DND-41 (cell line): ENCODE data around the gene FGF5.

ENCODE experiments used
- ATAC-seq: fragments of 200-7000 bp; cut with Tn5 transposase; 3 replicates; pipeline ENCODE4 v1.9.1; 2021; ENCODE audit warnings: low read depth; ENCODE audit not compliant: insufficient read depth
- DNase-seq: peaks from one replicate; pipeline ENCODE4 v3.0.0-alpha.2; 2020
- H2AFZ ChIP-seq: 2 replicates; pipeline ENCODE4 v1.6.0; 2012; ENCODE audit warnings: low read depth, low read length
- H3K27ac ChIP-seq: 2 replicates; pipeline ENCODE4 v1.5.1; 2012; ENCODE audit warnings: low read length, inconsistent platforms
- H3K27me3 ChIP-seq: fragments of 200-600 bp; sonication (generic); 2 replicates; pipeline ENCODE4 v1.6.0; 2012; ENCODE audit warnings: low read length, mild to moderate bottlenecking, inconsistent platforms; ENCODE audit not compliant: insufficient read depth, poor library complexity
- H3K36me3 ChIP-seq: 2 replicates; pipeline ENCODE4 v1.5.1; 2012; ENCODE audit warnings: low read length, inconsistent platforms; ENCODE audit not compliant: insufficient read depth
- H3K4me1 ChIP-seq: 2 replicates; pipeline ENCODE4 v1.5.1; 2012; ENCODE audit warnings: mild to moderate bottlenecking, low read length; ENCODE audit not compliant: insufficient read depth
- H3K4me2 ChIP-seq: 2 replicates; pipeline ENCODE4 v1.6.0; 2012; ENCODE audit warnings: mild to moderate bottlenecking, moderate library complexity, low read length, inconsistent platforms; ENCODE audit not compliant: insufficient read depth
- H3K4me3 ChIP-seq, 2 experiments: fragments of 200-600 bp in 1 of 2; shearing (Covaris generic) in 1 of 2; 2 replicates each; pipeline ENCODE4 v1.5.1; 2012 to 2016; ENCODE audit warnings: inconsistent platforms in 2 of 2, low read length in 2 of 2, mild to moderate bottlenecking in 2 of 2, low read depth in 1 of 2, moderate library complexity in 1 of 2
- H3K79me2 ChIP-seq: 2 replicates; pipeline ENCODE4 v1.6.0; 2012; ENCODE audit warnings: low read length, inconsistent platforms; ENCODE audit not compliant: insufficient read depth
- H3K9ac ChIP-seq: 2 replicates; pipeline ENCODE4 v1.6.0; 2012; ENCODE audit warnings: low read depth, mild to moderate bottlenecking, inconsistent platforms, low read length, moderate library complexity
- H3K9me3 ChIP-seq: 2 replicates; pipeline ENCODE4 v1.5.1; 2012; ENCODE audit warnings: low read length, moderate library complexity, mild to moderate bottlenecking, inconsistent platforms; ENCODE audit not compliant: insufficient read depth, severe bottlenecking
- H4K20me1 ChIP-seq: 2 replicates; pipeline ENCODE4 v1.6.0; 2012; ENCODE audit warnings: low read length; ENCODE audit not compliant: insufficient read depth
- EZH2 ChIP-seq: IDR thresholded peaks from 3 replicates; pipeline ENCODE4 v1.6.1; 2012; ENCODE audit warnings: borderline replicate concordance, low read depth, mild to moderate bottlenecking, moderate library complexity, low read length, inconsistent platforms; ENCODE audit not compliant: severe bottlenecking
- TF ChIP-seq, protein P1 (sequence below): IDR thresholded peaks from 2 replicates; pipeline ENCODE4 v1.5.1; 2012; ENCODE audit warnings: borderline replicate concordance, low read length, moderate library complexity, mild to moderate bottlenecking; ENCODE audit not compliant: poor library complexity, severe bottlenecking; ENCODE audit errors: extremely low read depth

The FGF5 gene

DNA sequence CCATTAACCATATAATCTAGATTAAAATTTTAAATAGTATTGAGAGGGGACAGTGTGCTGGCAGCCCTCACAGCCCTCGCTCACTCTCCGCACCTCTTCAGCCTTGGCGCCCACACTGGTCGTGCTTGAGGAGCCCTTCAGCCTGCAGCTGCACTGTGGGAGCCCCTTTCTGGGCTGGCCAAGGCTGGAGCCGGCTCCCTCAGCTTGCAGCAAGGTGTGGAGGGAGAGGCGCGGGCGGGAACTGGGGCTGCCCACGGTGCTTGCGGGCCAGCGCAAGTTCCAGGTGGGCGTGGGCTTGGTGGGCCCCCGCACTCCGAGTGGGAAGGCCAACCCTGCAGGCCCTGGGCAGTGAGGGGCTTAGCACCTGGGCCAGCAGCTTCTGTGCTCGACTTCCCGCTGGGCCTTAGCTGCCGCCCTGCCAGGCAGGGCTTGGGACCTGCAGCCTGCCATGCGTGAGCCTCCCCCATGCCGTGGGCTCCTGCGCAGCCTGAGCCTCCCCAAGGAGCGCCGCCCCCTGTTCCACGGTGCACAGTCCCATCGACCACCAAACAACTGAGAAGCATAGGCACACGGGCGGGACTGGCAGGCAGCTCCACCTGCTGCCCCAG is 36.3 kb downstream of the FGF5 start:
- Histone ChIP-seq H2AFZ (no peak overlapping the region), H3K4me2 (no peak overlapping the region), H3K79me2 (no peaks in the 10 kb centered on the region), H3K9me3 (no peaks in the 10 kb centered on the region), H3K4me1 (no peaks in the 10 kb centered on the region), H3K27me3 (peaks cover 14% of the 10 kb centered on the region), H3K36me3 (no peaks in the 10 kb centered on the region), H3K9ac (no peak overlapping the region), H3K4me3 (no peak overlapping the region), H4K20me1 (no peaks in the 10 kb centered on the region), H3K27ac (no peak overlapping the region)
- DNase-seq: no peak
- no peak for ATAC-seq
- TF ChIP-seq, protein P1, sequence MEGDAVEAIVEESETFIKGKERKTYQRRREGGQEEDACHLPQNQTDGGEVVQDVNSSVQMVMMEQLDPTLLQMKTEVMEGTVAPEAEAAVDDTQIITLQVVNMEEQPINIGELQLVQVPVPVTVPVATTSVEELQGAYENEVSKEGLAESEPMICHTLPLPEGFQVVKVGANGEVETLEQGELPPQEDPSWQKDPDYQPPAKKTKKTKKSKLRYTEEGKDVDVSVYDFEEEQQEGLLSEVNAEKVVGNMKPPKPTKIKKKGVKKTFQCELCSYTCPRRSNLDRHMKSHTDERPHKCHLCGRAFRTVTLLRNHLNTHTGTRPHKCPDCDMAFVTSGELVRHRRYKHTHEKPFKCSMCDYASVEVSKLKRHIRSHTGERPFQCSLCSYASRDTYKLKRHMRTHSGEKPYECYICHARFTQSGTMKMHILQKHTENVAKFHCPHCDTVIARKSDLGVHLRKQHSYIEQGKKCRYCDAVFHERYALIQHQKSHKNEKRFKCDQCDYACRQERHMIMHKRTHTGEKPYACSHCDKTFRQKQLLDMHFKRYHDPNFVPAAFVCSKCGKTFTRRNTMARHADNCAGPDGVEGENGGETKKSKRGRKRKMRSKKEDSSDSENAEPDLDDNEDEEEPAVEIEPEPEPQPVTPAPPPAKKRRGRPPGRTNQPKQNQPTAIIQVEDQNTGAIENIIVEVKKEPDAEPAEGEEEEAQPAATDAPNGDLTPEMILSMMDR: no peak
- TF ChIP-seq EZH2: no peak

DNA sequence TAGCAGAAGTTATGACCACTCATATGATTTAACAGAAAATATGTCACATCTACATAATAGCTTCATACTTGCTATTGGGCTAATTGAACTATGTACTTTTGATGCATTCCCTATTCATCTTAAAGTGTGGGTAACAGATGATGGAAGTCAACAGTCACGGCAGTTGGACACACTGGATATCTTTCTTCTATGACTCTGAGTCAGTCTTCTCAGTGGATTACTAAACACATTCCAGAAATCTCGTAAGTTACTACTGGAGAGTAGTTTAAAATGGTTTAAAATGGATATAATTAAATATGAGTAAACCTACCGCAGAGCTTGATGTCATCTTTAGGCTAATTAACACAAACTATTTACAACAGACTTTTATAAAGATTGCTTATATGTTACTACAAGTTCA is 39.0 kb downstream of the FGF5 start:
- Histone ChIP-seq H3K36me3 (no peaks in the 10 kb centered on the region), H3K27me3 (peaks cover 20% of the 10 kb centered on the region), H3K4me3 (no peak overlapping the region), H3K4me1 (no peaks in the 10 kb centered on the region), H4K20me1 (no peaks in the 10 kb centered on the region), H3K79me2 (no peaks in the 10 kb centered on the region), H3K9me3 (no peaks in the 10 kb centered on the region), H3K27ac (no peak overlapping the region), H3K4me2 (no peak overlapping the region), H2AFZ (no peak overlapping the region), H3K9ac (no peak overlapping the region)
- ATAC-seq: no peak
- DNase-seq: no peak
- no peak for TF ChIP-seq EZH2
- TF ChIP-seq, protein P1: no peak

DNA sequence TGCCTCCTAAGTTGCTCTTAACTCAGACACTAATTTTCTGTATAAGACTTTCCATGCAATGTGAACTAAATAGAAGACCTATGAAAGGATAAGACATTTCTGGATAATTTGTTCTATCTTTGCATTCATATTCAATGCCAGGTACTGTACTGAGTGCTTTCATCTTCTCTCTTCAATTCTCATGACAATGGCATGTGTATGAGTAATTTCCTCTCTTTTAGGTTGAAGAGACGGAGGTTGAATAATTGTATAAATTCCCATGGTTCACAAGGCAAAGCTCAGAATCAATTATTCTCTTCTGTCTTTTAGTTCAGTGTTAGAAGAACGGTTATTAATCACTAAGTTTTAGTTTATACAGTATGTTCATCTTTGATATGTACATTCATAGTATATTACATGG is 39.8 kb downstream of the FGF5 start:
- Histone ChIP-seq H3K4me2 (no peak overlapping the region), H4K20me1 (no peaks in the 10 kb centered on the region), H3K27me3 (peaks cover 20% of the 10 kb centered on the region), H2AFZ (no peak overlapping the region), H3K4me1 (no peaks in the 10 kb centered on the region), H3K36me3 (no peaks in the 10 kb centered on the region), H3K79me2 (no peaks in the 10 kb centered on the region), H3K27ac (no peak overlapping the region), H3K9ac (no peak overlapping the region), H3K4me3 (no peak overlapping the region), H3K9me3 (no peaks in the 10 kb centered on the region)
- ATAC-seq (no peak), DNase-seq (no peak)
- TF ChIP-seq EZH2: no peak
- TF ChIP-seq, protein P1: no peak
